Stomach (tissue), 4 donors: ENCODE data around the gene C17orf107.

Experiments
- EP300 ChIP-seq: sonication (generic); formaldehyde crosslinking; IDR thresholded peaks from one replicate; pipeline ENCODE4 v1.6.1; 2017; ENCODE audit warnings: antibody characterized with exemption
- POLR2A ChIP-seq, 4 donors: fragments of 450-650 bp; IDR thresholded peaks; one replicate each; pipeline ENCODE4 v1.6.1; 2016; ENCODE audit warnings: antibody characterized with exemption in 4 of 4, control low read depth in 2 of 4, mild to moderate bottlenecking in 1 of 4, moderate library complexity in 1 of 4
- POLR2AphosphoS5 ChIP-seq, 3 donors: sonication (generic); formaldehyde crosslinking; IDR thresholded peaks; one replicate each; pipeline ENCODE4 v1.6.1; 2016; ENCODE audit warnings: antibody characterized with exemption in 3 of 3
- TF ChIP-seq, protein P1 (sequence below), 7 experiments: fragments of 450-650 bp in 4 of 7; fragments of 200-600 bp in 3 of 7; sonication (generic) in 3 of 7; IDR thresholded peaks; one replicate each; pipeline ENCODE4 v1.5.1; 2016 to 2019; ENCODE audit warnings: antibody characterized with exemption in 7 of 7, control low read depth in 2 of 7, mild to moderate bottlenecking in 1 of 7

DNA sequence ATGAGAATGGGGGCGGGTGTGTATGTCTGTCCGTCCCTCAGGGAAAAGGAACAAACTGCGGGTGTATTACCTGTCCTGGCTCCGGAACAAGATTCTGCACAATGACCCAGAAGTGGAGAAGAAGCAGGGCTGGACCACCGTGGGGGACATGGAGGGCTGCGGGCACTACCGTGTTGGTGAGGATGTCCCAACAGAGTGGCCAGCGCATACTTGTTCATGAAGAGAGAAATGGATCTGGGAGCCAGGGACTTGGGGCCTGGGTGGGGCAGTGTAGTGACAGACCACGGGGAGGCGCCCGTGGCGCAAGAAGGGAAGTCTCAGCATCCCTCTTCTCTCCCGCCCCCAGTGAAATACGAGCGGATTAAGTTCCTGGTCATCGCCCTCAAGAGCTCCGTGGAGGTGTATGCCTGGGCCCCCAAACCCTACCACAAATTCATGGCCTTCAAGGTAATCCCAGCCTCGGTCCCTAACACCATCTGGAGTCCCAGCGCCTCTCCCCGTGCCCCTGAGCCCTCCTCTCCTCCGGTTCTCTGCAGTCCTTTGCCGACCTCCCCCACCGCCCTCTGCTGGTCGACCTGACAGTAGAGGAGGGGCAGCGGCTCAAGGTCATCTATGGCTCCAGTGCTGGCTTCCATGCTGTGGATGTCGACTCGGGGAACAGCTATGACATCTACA, 3.5 kb upstream of the C17orf107 start:
- TF ChIP-seq, protein P1, sequence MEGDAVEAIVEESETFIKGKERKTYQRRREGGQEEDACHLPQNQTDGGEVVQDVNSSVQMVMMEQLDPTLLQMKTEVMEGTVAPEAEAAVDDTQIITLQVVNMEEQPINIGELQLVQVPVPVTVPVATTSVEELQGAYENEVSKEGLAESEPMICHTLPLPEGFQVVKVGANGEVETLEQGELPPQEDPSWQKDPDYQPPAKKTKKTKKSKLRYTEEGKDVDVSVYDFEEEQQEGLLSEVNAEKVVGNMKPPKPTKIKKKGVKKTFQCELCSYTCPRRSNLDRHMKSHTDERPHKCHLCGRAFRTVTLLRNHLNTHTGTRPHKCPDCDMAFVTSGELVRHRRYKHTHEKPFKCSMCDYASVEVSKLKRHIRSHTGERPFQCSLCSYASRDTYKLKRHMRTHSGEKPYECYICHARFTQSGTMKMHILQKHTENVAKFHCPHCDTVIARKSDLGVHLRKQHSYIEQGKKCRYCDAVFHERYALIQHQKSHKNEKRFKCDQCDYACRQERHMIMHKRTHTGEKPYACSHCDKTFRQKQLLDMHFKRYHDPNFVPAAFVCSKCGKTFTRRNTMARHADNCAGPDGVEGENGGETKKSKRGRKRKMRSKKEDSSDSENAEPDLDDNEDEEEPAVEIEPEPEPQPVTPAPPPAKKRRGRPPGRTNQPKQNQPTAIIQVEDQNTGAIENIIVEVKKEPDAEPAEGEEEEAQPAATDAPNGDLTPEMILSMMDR (IDR thresholded peaks at IDR 0.05), result no peak
- TF ChIP-seq POLR2A (IDR thresholded peaks at IDR 0.05), result no peak
- no peak for TF ChIP-seq POLR2AphosphoS5 (IDR thresholded peaks at IDR 0.05)
- TF ChIP-seq EP300, result no peak
